NCI-H2029 (cell line): ENCODE data around the gene FAT2.
"Not testable (repeated sequence)": the region's sequence is repeated elsewhere in the genome, so short reads cannot be mapped to it uniquely, and the experiment has no call there.

Experiments
- DNase-seq: peaks from one replicate; lab custom pipeline; 2025; lab: John Stamatoyannopoulos, UW

The FAT2 gene

GRCh38 chr5:151581812-151582583 lies 9.1 kb downstream of the FAT2 start:
- no peak for DNase-seq

GRCh38 chr5:151581347-151581746 lies 9.8 kb downstream of the FAT2 start:
- no peak for DNase-seq

DNA sequence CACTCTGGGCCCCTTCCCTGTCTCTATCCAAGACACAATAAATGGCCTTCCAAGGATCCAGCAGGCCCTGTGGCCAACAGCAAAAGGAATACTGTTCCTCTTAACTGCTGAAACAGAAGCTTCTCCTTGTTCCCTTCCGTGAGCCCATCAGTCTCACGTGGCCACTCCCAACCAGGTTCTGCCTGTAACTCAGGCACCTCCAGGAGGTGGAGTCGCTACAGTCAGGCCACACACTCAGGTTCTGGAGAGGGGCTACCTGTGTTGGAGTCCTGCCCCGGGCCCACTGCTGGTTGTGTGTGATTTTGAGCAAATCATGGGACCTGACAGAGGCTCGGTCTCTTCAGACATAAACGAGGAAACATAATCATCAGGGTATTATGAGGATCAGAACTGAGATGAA lies 10.3 kb downstream of the FAT2 start:
- DNase-seq = no peak

DNA sequence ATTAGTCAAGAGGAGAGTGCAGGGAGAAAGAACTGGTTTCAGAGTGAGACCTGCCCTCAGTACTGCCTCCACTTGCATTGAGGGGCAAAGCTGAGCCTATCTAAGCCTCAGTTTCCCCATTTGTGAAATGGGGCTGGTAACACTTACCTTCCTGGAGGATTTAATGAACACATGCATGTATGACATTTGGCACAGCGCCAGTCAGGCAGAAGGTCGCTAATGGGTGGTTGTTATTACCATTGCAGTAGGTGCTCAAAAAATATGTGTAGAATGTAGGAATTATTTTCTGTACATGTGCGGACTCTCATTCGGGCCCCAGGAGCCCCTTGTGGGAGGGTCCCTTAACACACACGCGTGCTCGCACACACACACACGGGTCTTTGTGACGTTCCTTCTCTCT lies 10.9 kb downstream of the FAT2 start:
- no peak for DNase-seq

- DNase-seq = not testable (repeated sequence)
Observed at GRCh38 chr5:151579146-151579545, 12.0 kb downstream of the FAT2 start.

DNA sequence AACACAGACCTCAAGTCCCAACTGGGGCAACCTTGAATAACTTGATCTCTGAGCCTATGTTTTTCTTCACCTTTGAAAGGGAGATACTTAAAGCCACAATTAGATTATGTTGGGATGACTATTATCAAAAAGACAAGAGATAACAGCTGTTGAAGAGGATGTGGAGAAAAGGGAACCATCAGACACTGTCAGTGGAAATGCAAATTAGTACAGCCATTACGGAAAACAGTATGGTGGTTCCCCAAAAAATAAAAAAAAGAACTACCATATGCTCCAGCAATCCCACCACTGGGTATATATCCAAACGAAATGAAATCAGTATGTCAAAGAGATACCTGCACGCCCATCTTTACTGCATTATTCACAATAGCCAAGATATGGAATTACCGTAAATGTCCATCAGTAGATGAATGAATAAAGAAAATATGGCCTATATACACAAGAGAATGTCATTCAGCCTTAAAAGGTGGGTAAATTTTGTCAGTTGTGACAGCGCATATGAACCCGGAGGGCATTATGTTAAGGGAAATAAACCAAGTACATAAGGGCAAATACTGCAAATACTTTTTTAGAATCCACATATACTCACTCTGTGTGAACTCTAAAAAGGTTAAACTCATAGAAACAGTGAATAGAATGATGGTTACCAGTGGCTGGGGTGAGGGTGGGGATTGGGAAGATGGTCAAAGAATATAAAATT lies 12.7 kb downstream of the FAT2 start:
- DNase-seq = no peak

GRCh38 chr5:151577566-151577965 lies 13.6 kb downstream of the FAT2 start:
- no peak for DNase-seq

GRCh38 chr5:151574444-151574996 lies 16.6 kb downstream of the FAT2 start:
- DNase-seq = no peak

- DNase-seq = no peak
Observed at GRCh38 chr5:151572657-151573368, 18.3 kb downstream of the FAT2 start.

GRCh38 chr5:151571270-151572173 lies 19.6 kb downstream of the FAT2 start:
- peak; percentile 27 for DNase-seq

GRCh38 chr5:151570512-151571269 lies 20.4 kb downstream of the FAT2 start:
- DNase-seq = peak; percentile 74

GRCh38 chr5:151570058-151570457 lies 21.1 kb downstream of the FAT2 start:
- no peak for DNase-seq

- no peak for DNase-seq
Observed at GRCh38 chr5:151569132-151570046, 21.7 kb downstream of the FAT2 start.

DNA sequence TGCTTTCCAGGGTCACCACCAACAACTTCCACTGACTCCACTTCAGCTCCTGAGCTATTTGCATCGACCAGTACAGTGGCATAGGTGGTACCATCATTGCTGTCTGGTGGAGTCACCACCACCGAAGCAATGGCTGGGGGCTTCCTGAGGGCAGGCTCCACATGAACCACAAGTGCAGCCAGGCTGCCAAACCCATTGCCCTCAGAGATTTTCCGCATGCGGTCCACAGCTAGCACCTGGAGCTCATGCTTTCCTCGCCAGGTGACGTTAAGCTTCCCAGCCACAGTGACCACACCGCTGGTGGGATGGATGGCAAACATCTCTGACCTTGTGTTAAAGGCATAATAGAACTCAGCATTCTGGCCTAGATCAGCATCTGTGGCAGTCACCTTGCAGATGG lies 23.1 kb downstream of the FAT2 start:
- DNase-seq = no peak

DNA sequence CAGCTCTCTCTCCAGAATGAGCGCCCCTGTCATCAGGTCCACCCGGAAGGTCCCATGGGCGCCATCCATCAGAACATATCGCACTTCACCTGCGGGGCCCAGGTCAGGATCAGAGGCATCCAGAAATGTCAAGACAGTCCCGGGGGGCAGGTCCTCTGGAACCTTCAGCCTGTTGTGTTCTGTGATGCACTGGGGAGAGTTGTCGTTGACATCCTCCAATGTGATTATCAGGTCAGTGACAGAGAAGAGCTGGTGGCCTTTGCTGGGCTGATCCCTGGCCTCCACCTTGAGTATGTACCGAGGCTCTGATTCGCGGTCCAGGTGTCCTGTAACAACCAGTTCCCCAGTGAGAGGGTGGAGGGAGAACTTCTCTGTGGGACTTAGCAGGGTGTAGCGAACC lies 25.2 kb downstream of the FAT2 start:
- DNase-seq = no peak

DNA sequence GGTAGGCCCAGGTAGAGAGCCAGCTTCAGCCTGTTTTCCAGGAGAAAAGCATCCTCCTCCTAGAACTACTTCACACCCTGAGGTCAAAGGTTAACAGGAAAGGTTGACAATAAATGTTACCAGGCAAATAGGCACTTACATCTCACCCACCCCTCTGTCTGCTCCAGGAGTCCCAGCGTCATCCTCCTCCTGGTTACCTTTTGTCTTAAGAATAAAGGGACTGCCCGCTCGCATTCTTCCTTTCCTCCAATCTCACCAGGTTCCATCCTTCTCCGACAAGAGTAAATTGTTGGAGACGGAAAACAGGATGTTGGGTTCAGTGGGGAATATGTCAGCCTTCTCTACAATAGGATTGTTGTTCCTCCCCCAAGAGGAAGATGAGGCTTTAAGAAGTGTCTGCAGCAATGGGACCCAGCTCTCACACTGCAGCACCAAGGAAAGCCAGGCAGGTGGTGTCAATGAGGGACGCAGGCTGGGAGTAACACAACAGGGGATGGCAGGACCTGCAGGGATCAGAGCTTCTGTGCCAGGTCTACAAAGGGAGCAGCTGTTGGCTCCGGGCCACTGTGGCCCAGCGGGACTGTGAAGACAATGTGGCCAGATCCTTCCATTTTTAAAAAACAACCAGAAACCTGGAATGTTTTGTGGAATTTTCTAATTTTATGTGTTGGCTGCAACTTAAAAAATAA lies 29.0 kb downstream of the FAT2 start:
- no peak for DNase-seq

GRCh38 chr5:151557951-151558350 lies 33.2 kb downstream of the FAT2 start:
- DNase-seq = no peak

- no peak for DNase-seq
Observed at GRCh38 chr5:151557466-151557865, 33.7 kb downstream of the FAT2 start.

- DNase-seq = no peak
Observed at GRCh38 chr5:151556806-151557205, 34.3 kb downstream of the FAT2 start.
